GM21390 (cell line): ENCODE results near the gene SIVA1.
"Not testable (repeated sequence)": the region's sequence is repeated elsewhere in the genome, so short reads cannot be mapped to it uniquely, and the experiment has no call there.

Experiments used
- ATAC-seq: cut with Tn5 transposase; IDR thresholded peaks from one replicate; pipeline ENCODE4 v1.9.1; 2021; ENCODE audit not compliant: unreplicated experiment

SIVA1 gene

GRCh38 chr14:104719343-104719742 lies 33.6 kb upstream of the SIVA1 start:
- no peak for ATAC-seq

- ATAC-seq = no peak
Measured at GRCh38 chr14:104721505-104722431, 31.2 kb upstream of the SIVA1 start.

- no peak for ATAC-seq
Measured at GRCh38 chr14:104722938-104723650, 29.9 kb upstream of the SIVA1 start.

- peak; percentile 57 for ATAC-seq
Measured at GRCh38 chr14:104723651-104724406, 29.1 kb upstream of the SIVA1 start, which contains the start of gene ADSS1. ADSS1 (plus strand) TSS chr14:104724229; CDS start chr14:104724271, 42 bp downstream.

- ATAC-seq = no peak
Measured at GRCh38 chr14:104724407-104724980, 28.5 kb upstream of the SIVA1 start.

- no peak for ATAC-seq
Measured at GRCh38 chr14:104724981-104725771, 27.8 kb upstream of the SIVA1 start.

GRCh38 chr14:104725772-104726548 lies 27.0 kb upstream of the SIVA1 start:
- ATAC-seq = no peak

- no peak for ATAC-seq
Measured at GRCh38 chr14:104726600-104727451, 26.1 kb upstream of the SIVA1 start.

GRCh38 chr14:104728631-104729030 lies 24.3 kb upstream of the SIVA1 start:
- ATAC-seq = no peak

- ATAC-seq = not testable (repeated sequence)
Measured at GRCh38 chr14:104729176-104729834, 23.6 kb upstream of the SIVA1 start.

GRCh38 chr14:104729835-104730181 lies 23.1 kb upstream of the SIVA1 start:
- no peak for ATAC-seq

- no peak for ATAC-seq
Measured at GRCh38 chr14:104730487-104730886, 22.5 kb upstream of the SIVA1 start.

GRCh38 chr14:104731320-104732294 lies 21.3 kb upstream of the SIVA1 start:
- ATAC-seq = no peak

- no peak for ATAC-seq
Measured at GRCh38 chr14:104732355-104732804, 20.6 kb upstream of the SIVA1 start.

- no peak for ATAC-seq
Measured at GRCh38 chr14:104732931-104733681, 19.8 kb upstream of the SIVA1 start.

- no peak for ATAC-seq
Measured at GRCh38 chr14:104734051-104734587, 18.8 kb upstream of the SIVA1 start.
